Caco-2 (cell line): ENCODE results near the gene EHD1. TPM values are rescaled to one million over a fixed set of nuclear protein-coding genes. Genes with fewer than 3 reads are reported as not detected.

Source experiments
- BruUV-seq: library from RNA; stranded (reverse); fragments of 400-500 nt; replicated peaks from 2 replicates; lab custom pipeline; 2021; lab: Mats Ljungman, UMichigan
- CTCF ChIA-PET: fragments of 300-600 bp; sonication (Branson Sonifier 250); formaldehyde crosslinking; loops from one replicate; lab custom pipeline; 2022; ENCODE audit warnings: antibody characterized with exemption; lab: Charles Lee
- POLR2A ChIA-PET: fragments of 300-600 bp; sonication (Branson Sonifier 250); formaldehyde crosslinking; loops from one replicate; lab custom pipeline; 2022; ENCODE audit warnings: antibody characterized with exemption; lab: Charles Lee
- DNase-seq, 2 experiments: peaks; one replicate each; pipeline versions ENCODE4 v3.0.0 to v3.0.0-alpha.2; 2020 to 2022
- H3K27me3 ChIP-seq: replicated peaks from 2 replicates; pipeline ENCODE4 v1.6.0; 2011; ENCODE audit warnings: low read length; ENCODE audit not compliant: control insufficient read depth, insufficient read depth
- H3K36me3 ChIP-seq: 2 replicates; pipeline ENCODE4 v1.5.1; 2011; ENCODE audit warnings: low read length; ENCODE audit not compliant: control insufficient read depth, insufficient read depth
- H3K4me1 ChIP-seq: fragments of 250-450 bp; sonication (Bioruptor Pico); 2 replicates; pipeline ENCODE4 v1.5.1; 2020; ENCODE audit warnings: mild to moderate bottlenecking
- H3K4me3 ChIP-seq: 2 replicates; pipeline ENCODE4 v1.5.1; 2011; ENCODE audit warnings: low read depth, mild to moderate bottlenecking, control low read depth, low read length
- H3K9me3 ChIP-seq: fragments of 250-450 bp; sonication (Bioruptor Pico); 2 replicates; pipeline ENCODE4 v1.5.1; 2020; ENCODE audit warnings: mild to moderate bottlenecking, moderate library complexity
- H3K27ac Mint-ChIP-seq: one replicate; pipeline ENCODE4 v1.8.0; 2022; ENCODE audit warnings: mixed read lengths; ENCODE audit not compliant: unreplicated experiment
- H3K27me3 Mint-ChIP-seq: one replicate; pipeline ENCODE4 v1.8.0; 2022; ENCODE audit warnings: mixed read lengths; ENCODE audit not compliant: insufficient read depth, unreplicated experiment
- H3K36me3 Mint-ChIP-seq: one replicate; pipeline ENCODE4 v1.8.0; 2022; ENCODE audit warnings: mild to moderate bottlenecking, mixed read lengths; ENCODE audit not compliant: insufficient read depth, unreplicated experiment
- H3K4me1 Mint-ChIP-seq: one replicate; pipeline ENCODE4 v1.8.0; 2022; ENCODE audit warnings: low read depth, mixed read lengths; ENCODE audit not compliant: unreplicated experiment
- H3K4me3 Mint-ChIP-seq: one replicate; pipeline ENCODE4 v1.8.0; 2022; ENCODE audit warnings: mild to moderate bottlenecking, moderate library complexity, mixed read lengths; ENCODE audit not compliant: unreplicated experiment
- H3K9me3 Mint-ChIP-seq: one replicate; pipeline ENCODE4 v1.8.0; 2022; ENCODE audit warnings: mixed read lengths; ENCODE audit not compliant: unreplicated experiment
- CTCF ChIP-seq, 2 experiments: fragments of 200-600 bp in 1 of 2; IDR thresholded peaks; 1 replicate in 1 of 2; 2 replicates in 1 of 2; pipeline versions ENCODE4 v1.5.1 to v1.8.0; 2011 to 2022; ENCODE audit warnings: antibody characterized with exemption in 1 of 2, control low read depth in 1 of 2, inconsistent platforms in 1 of 2, low read depth in 1 of 2, low read length in 1 of 2, mild to moderate bottlenecking in 1 of 2, moderate library complexity in 1 of 2; ENCODE audit not compliant: insufficient read depth in 1 of 2, severe bottlenecking in 1 of 2, unreplicated experiment in 1 of 2
- intact Hi-C: fragments of 100-400 bp; cut with micrococcal nuclease; formaldehyde crosslinking; loops from one replicate; pipeline ENCODE4 v1.10.0; 2022; ENCODE audit not compliant: unreplicated experiment
- total RNA-seq: library from RNA; stranded (reverse); gene quantifications from 2 replicates; pipeline ENCODE4 v1.2.3, GENCODE V29; 2022

The EHD1 gene
- total RNA-seq, 1 experiment from 2014 or later = 129 TPM

DNA sequence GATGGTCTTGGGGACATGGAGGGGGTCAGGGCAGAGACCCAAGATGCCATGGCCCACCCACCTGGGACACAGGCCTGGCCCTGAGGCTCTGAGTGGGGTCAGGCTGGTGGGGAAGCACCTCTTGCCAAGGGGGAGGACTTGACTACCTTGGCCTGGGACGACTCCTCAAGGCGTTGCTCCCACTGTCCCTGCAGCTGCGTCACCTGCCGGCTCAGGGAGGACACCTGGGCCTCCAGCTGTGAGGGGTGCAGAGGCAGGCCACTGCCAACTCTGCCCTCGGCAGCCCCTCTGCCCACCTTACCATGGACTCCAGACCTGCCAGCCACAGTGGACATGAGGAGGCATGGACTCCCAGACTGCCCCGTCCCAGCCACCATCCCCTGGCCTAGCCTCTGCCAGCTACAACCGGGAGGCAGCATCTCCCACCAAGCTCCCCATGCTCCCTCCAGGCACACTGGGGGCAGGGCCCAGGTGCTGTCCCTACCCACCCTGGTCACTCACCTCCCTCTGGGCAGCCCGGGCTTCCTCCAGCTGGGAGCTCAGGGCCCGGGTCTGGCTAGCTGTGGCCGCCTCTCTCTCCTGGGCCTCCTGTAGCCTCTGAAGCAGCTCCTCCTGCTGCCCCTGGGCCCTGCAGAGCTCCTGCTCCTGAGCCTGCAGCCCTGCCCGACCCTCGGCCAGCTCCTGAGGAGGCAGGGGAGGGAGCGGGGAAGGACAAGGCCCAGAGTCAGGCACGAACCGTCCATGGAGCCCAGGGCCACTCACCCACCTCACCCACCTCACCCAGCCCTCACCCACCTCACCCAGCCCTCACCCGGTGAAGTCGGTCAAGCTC, 42.6 kb downstream of the EHD1 start:
- no peak for DNase-seq
- Mint-ChIP-seq H3K9me3 (no peaks in the 10 kb centered on the region), H3K4me3 (no peak overlapping the region), H3K27me3 (no peaks in the 10 kb centered on the region), H3K4me1 (no peaks in the 10 kb centered on the region), H3K36me3 (peaks cover 14% of the 10 kb centered on the region), H3K27ac (no peak overlapping the region)
- Histone ChIP-seq H3K4me1 (no peaks in the 10 kb centered on the region), H3K36me3 (peaks cover 11% of the 10 kb centered on the region), H3K9me3 (no peaks in the 10 kb centered on the region), H3K4me3 (no peak overlapping the region), H3K27me3 (no peaks in the 10 kb centered on the region)
- no TSS peak for BruUV-seq
- no peak for TF ChIP-seq CTCF (IDR thresholded peaks at IDR 0.05; ENCODE audit: insufficient read depth in 1 of 2, low read depth in 1 of 2, low read length in 1 of 2, severe bottlenecking in 1 of 2, unreplicated experiment in 1 of 2)
- ChIA-PET CTCF (interaction anchor here (0.6 kb wide), 2 partner anchors 23 to 58 kb away, joined by 3 to 4 read pairs; no protein-coding TSS in a partner anchor), POLR2A (interaction anchor here (0.5 kb wide), 1 partner anchor 62 kb away, joined by 3 read pairs; no protein-coding TSS in a partner anchor)
- intact Hi-C loops = no loop called here

DNA sequence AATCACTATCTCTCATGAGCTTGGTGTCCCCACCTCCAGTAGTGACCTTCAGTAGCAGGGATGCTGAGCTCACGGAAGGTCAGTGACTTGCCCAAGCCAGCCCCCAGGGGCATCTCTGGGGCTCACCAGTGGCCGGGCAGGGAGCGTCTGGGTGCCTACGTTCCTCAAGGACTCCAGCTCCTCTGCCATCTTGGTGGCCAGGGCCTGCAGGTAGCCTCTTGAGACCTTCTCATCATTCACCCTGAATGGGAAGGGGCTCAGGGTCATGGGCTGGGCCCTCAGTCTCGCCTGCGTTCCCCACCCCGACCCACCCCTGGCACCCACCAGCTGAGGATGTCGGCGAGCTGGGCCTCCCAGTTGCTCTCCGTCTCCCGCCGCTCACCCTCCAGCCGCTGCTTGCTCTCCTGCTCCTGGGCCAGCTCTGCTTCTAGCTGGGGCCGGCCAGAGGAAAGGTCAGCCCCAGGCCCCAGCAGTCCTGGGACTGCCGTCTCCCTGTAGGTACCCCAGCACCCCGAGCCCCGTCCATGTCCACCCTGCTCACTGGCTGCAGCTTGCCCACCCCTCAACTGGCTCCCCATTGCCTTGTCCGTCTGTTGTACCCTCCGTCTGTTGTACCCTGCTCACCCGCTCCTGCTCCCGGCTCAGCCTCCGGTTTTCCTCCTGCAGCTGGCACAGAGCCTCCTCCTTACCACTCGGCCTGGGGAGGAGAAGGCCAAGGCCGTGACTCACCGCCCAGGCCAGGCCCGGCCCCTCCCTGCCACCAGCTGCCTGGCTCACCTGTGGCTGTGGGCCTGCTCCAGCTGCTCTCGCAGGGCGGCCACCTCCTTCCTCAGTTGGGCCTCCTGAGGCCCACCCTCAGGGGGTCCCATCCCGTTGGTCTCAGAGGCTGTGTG, 43.5 kb downstream of the EHD1 start:
- no peaks in the 10 kb centered on the region for H3K9me3 ChIP-seq
- Mint-ChIP-seq H3K4me1 (no peaks in the 10 kb centered on the region), H3K4me3 (no peak overlapping the region), H3K27ac (no peak overlapping the region), H3K27me3 (no peaks in the 10 kb centered on the region), H3K36me3 (peaks cover 19% of the 10 kb centered on the region), H3K9me3 (no peaks in the 10 kb centered on the region)
- no peak for TF ChIP-seq CTCF (IDR thresholded peaks at IDR 0.05; ENCODE audit: insufficient read depth in 1 of 2, low read depth in 1 of 2, low read length in 1 of 2, severe bottlenecking in 1 of 2, unreplicated experiment in 1 of 2)
- H3K4me1 ChIP-seq = no peaks in the 10 kb centered on the region
- ChIA-PET CTCF (interaction anchor here (0.6 to 1.4 kb wide), 3 partner anchors 25 to 59 kb away, joined by 3 to 5 read pairs (median 4); partner anchors contain the start of gene SF1), POLR2A (no interaction called here)
- H3K27me3 ChIP-seq = no peaks in the 10 kb centered on the region
- peaks cover 14% of the 10 kb centered on the region for H3K36me3 ChIP-seq
- intact Hi-C loops = no loop called here
- no peak overlapping the region for H3K4me3 ChIP-seq
- no peak for DNase-seq
- BruUV-seq = no TSS peak
